Endothelial cell of hepatic sinusoid (primary cell): Measurements from ENCODE around the gene PGF.

Source experiments
- in situ Hi-C: cut with HindIII; loops from 2 replicates; pipeline ENCODE4 v1.10.0; 2017; ENCODE audit warnings: low sequenced_read_pairs

The PGF gene

GRCh38 chr14:74922752-74923401, 32.5 kb downstream of the PGF start, which contains the start of gene RPS6KL1:
Gene RPS6KL1 (minus strand): TSS chr14:74923260. CDS start chr14:74921541, 1,719 bp downstream.
- in situ Hi-C loops: no loop called here

GRCh38 chr14:74921987-74922751, 33.2 kb downstream of the PGF start:
- in situ Hi-C loops: no loop called here

DNA sequence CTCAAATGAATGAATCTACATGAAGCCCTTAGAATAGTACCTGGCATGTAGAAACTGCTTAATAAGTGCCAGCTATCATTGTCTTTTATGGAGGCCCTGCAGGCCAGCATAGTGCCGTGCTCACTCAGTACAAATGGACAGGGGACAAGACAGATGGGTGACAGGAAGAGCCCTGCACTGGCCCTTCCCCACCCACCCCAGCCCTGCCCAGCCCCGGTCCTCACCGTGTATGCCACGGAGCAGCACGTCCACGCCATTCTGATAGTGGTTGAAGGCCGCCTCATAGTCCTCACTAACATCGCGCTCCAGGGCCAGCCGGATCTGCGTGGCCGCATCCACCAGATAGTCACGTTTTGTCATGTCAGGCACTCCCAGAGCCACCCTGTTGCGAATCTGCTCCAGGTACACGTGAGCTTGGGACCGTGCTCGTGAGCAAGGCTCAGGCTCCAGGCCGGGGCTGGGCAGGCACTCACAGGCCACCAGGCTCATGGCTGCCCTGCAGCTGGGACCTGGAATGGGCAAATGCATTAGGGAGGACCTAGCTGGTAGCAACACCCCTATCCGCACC, 34.3 kb downstream of the PGF start:
- in situ Hi-C loops: no loop called here

DNA sequence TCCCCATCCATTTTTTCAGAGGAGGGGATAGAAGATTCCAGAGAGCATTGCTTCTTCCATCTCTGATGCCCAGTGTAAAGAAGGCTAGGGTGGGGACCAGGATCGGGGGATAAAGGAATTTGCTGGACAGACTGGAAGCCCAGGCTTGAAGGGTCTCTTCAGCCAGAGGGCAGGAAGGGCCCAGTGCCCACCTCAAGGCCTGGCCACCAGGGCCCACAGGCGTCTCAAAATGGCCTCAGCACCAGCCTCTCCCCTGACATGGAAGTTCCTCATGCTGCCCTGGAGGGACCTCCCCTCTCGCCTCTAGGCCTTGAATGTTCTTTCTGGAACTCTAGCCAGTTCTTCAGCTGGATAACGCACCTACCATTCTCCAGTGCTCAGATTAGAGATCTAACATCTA, 35.1 kb downstream of the PGF start:
- in situ Hi-C loops: no loop called here

DNA sequence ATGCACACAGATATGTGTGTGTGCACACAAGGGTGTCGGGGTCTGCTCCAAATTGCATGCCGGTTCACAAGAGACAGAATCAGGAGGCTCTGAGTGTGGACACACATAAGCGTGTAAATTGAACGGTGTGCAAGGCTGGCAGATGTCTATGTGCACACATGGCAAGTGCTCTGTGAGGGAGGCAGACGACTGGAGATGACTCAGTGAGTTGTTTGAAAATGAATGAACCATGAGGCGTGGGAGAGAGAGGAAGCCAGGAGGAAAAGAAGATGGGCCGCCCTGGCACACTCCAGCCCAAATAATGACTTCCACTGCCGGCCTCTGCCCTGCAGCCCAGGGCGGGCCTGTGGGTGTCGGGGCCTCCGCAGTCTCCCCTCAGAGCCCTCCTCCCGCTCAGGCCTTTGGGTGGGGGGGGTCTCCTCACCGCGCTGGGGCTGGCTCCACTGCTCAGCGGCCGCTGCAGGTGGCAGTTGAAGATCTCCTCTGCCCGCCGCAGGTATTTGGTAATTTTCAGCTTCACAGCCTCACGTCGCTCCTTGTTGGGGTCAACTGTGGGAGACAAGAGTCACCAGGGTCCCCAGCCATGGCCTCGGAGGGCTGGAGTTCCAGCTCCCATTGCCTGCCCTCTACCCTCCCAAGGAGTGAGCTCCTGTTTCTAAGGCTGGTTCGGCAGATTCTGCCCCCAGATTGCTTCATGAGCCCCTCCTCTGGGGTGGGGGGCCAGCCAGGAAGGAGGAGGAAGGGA, 35.8 kb downstream of the PGF start:
- in situ Hi-C loops: loop anchor here (5.0 kb wide), 1 partner anchor 93 kb away; no protein-coding TSS in a partner anchor

DNA sequence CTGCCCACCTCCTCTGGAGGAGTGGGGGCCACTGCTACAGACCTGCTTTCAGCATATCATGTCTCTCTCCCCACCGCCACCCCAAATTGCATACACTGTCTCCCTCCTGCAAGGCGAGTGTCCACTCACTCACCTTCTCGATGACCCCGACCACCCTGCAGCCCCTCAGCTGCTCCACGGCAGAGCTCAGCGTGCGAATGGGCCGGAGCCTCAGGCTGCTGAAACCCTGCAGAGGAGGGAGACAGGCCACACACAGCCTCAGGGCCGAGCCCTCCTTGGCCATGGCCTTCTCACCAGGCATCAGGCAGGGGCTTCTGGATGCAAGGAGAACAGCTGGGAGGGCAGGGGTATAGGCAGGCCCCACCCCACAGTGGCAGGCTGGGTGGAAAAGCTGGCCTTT, 37.0 kb downstream of the PGF start:
- in situ Hi-C loops: loop anchor here (5.0 kb wide), 1 partner anchor 94 kb away; no protein-coding TSS in a partner anchor

DNA sequence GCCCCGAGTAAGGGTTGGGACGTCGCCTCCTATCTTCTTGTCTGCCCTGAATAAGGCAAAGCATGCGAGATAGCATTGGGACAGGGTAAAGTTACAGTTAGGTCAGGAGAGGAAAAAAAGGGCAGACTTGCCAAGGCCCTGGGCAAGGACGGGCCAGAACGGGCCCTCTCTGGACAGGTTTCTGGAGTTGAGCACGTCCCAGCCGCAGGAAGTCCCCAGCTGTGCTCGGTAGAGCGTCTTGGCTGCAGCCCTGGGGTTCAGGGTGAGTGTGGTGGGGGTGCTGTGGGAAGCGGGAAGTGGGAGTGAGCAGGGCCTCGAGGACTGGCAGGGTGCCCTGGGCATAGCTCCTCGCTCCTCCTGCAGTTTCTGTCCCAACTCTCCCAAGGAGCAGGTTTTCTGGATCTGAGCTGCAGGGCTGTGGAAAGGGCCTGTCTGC, 37.7 kb downstream of the PGF start:
- in situ Hi-C loops: loop anchor here (5.0 kb wide), 1 partner anchor 95 kb away; no protein-coding TSS in a partner anchor

DNA sequence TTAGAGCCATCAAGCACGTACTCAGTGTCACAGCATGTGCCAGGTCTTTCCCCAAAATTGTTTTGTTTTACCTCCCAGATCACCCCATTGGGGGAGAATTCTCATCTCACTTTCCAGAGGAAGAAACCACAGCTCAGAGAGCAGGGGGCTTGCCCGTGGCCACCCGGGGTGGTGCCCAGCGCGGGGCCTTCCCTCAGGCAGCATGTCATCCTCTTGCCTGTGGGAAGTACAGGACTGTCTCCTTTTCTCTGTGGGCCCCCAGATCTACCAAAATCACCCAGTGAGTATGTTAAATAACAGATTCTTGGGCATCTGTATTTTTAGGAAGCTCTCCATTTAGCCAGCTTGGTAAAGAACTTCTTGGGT, 38.2 kb downstream of the PGF start:
- in situ Hi-C loops: loop anchor here (5.0 kb wide), 1 partner anchor 95 kb away; no protein-coding TSS in a partner anchor

DNA sequence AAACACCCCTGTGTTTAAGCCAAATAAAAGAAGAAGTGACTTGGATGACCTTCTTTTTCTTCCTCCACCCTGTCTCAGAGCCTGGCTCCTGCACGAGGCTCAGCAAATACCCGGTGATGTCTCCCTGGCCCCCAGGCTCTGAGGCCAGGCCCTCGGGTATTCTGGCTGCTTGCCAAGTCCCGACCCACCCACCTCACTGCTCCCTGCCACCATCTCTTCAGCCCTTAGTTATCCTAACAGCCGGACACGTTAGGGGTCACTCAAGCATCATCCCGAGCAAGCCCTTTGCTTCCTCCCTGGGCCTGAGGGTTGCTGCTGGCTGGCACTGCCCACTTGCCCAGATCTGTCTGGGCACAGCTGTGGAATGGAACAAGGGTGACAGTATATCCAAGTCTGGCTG, 39.6 kb downstream of the PGF start:
- in situ Hi-C loops: loop anchor here (5.0 kb wide), 1 partner anchor 96 kb away; no protein-coding TSS in a partner anchor

DNA sequence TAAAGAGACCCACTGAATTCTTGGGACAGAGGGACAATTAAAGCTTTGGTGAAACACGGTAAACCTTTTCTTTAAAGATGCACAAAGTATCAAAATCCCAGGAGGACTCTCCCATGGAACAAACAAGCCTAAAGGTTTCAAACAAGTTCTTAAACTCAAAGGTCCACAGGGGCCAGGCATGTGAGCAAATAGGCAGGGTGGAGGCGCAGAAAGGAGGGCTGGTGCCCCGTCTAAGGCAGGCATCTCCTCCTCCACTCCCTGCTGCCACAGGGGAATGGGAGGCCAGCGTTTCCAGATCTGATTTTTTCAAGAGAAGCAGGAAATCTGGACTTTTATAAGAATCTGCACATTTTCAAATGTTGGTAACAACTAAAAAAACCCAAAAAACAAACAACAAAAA, 40.0 kb downstream of the PGF start:
- in situ Hi-C loops: loop anchor here (5.0 kb wide), 1 partner anchor 97 kb away; no protein-coding TSS in a partner anchor

GRCh38 chr14:74913986-74914573, 41.3 kb downstream of the PGF start:
- in situ Hi-C loops: no loop called here

- in situ Hi-C loops: no loop called here
Measured at GRCh38 chr14:74913393-74913910, 41.9 kb downstream of the PGF start.

GRCh38 chr14:74912801-74913200, 42.6 kb downstream of the PGF start:
- in situ Hi-C loops: no loop called here

- in situ Hi-C loops: no loop called here
Measured at GRCh38 chr14:74912111-74912510, 43.3 kb downstream of the PGF start.

DNA sequence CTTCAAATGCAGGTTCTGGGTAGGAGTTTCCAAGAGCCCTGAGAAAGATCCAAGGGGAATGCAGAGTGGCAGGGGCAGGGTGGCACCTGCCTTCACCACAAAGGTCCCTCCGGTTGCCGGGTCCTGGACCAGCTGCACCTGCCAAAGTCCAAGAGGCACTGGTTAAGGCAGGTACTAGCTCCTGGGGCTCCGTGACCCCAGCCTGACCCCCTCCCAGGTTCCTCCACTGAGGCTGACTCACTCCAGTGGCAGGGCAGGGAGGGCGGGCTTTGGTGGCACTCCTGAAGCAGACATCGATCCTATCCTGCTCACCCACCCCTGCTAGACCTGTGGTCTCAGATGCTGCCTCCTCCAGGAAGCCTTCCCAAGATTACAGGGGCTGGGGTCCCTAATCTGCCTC, 43.7 kb downstream of the PGF start:
- in situ Hi-C loops: no loop called here

GRCh38 chr14:74911221-74911620, 44.2 kb downstream of the PGF start:
- in situ Hi-C loops: no loop called here

DNA sequence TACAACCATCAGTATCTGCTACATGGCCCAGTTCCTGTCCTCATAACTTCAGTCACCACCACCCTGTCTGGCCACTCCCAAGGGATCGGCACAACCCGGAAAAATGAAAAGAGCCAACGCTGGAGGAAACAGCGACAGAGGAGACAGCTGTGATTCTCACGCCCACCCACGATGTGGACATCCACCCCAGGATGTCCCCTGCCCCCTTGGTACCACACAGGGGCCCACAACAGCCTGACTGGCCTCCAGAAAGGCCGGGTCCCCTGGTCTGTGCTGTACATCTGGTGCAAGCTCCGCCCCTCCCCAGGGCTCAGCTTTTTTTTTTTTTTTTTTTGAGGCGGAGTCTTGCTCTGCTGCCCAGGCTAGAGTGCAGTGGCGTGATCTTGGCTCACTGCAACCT, 44.8 kb downstream of the PGF start:
- in situ Hi-C loops: no loop called here

DNA sequence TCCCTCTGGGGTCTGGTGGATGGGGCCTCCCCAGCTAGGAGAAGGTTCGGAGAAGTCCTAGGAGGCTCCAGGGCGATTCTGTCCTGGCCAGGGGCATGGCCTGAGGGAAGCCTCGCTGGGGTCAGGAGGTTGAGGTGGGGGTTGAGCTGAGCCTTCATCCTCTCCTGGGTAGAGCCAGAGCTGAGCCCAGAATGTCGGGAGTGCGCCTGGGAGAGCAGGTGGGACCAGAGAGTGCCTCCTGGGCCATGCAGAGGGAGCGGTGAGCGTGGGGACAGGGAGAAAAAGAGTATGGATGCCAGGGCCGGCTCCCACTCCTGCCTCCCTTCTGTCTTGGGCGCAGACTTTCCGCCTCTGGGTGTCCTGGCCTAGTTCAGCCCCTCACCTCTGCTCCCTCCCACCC, 45.5 kb downstream of the PGF start:
- in situ Hi-C loops: loop anchor here (5.0 to 10.0 kb wide), 4 partner anchors 32 to 167 kb away; no protein-coding TSS in a partner anchor

GRCh38 chr14:74909501-74909900, 45.9 kb downstream of the PGF start:
- in situ Hi-C loops: loop anchor here (5.0 to 10.0 kb wide), 4 partner anchors 33 to 168 kb away; no protein-coding TSS in a partner anchor

- in situ Hi-C loops: loop anchor here (5.0 to 10.0 kb wide), 4 partner anchors 33 to 168 kb away; no protein-coding TSS in a partner anchor
Measured at GRCh38 chr14:74908861-74909341, 46.5 kb downstream of the PGF start.
